KOPT-K1 (cell line): ENCODE results near the gene CFL1.
A peak's percentile ranks its signal among the peaks of the same experiment; 100 is the strongest.

Source experiments
- H3K27ac ChIP-seq: fragments of 200-600 bp; sonication (generic); 2 replicates; pipeline ENCODE4 v1.5.1; 2016; ENCODE audit warnings: antibody characterized with exemption, mild to moderate bottlenecking, low read depth, low read length; ENCODE audit not compliant: poor library complexity, severe bottlenecking
- H3K36me3 ChIP-seq: fragments of 200-600 bp; sonication (generic); 2 replicates; pipeline ENCODE4 v1.5.1; 2017; ENCODE audit warnings: antibody characterized with exemption, mild to moderate bottlenecking, low read length, moderate library complexity; ENCODE audit not compliant: insufficient read depth
- H3K9me3 ChIP-seq: fragments of 200-600 bp; sonication (generic); 2 replicates; pipeline ENCODE4 v1.5.1; 2017; ENCODE audit warnings: antibody characterized with exemption, low read length, mild to moderate bottlenecking; ENCODE audit not compliant: insufficient read depth, poor library complexity, severe bottlenecking

Gene CFL1

GRCh38 chr11:65882120-65883057 is 24.4 kb upstream of the CFL1 start:
- Histone ChIP-seq H3K27ac (no peak overlapping the region), H3K9me3 (no peaks in the 10 kb centered on the region), H3K36me3 (peaks cover 56% of the 10 kb centered on the region)

GRCh38 chr11:65880844-65881421 is 23.0 kb upstream of the CFL1 start:
- peak overlapping the region; percentile 51 for H3K27ac ChIP-seq
- peaks cover 45% of the 10 kb centered on the region for H3K36me3 ChIP-seq
- H3K9me3 ChIP-seq: no peaks in the 10 kb centered on the region

GRCh38 chr11:65880027-65880426 is 22.0 kb upstream of the CFL1 start:
- H3K27ac ChIP-seq: peak overlapping the region; percentile 51
- H3K9me3 ChIP-seq: no peaks in the 10 kb centered on the region
- H3K36me3 ChIP-seq: peaks cover 36% of the 10 kb centered on the region

- H3K9me3 ChIP-seq: no peaks in the 10 kb centered on the region
- peaks cover 32% of the 10 kb centered on the region for H3K36me3 ChIP-seq
- peak within 1 kb of the TSS; percentile 51 for H3K27ac ChIP-seq
These were observed 21.6 kb upstream of the CFL1 start, which contains the start of gene CTSW for GRCh38 chr11:65879617-65880016. Gene CTSW, plus strand, starts transcription at chr11:65879837. Its CDS starts 18 bp downstream, at chr11:65879855.

- H3K27ac ChIP-seq: peak overlapping the region; percentile 62
- no peaks in the 10 kb centered on the region for H3K9me3 ChIP-seq
These were observed 15.6 kb upstream of the CFL1 start for GRCh38 chr11:65873318-65874156.

GRCh38 chr11:65872586-65873317 is 14.8 kb upstream of the CFL1 start, which contains the start of gene EFEMP2:
Gene EFEMP2, minus strand, starts transcription at chr11:65872800. Its CDS starts 446 bp downstream, at chr11:65872354.
- H3K9me3 ChIP-seq: no peaks in the 10 kb centered on the region
- H3K36me3 ChIP-seq: no peaks in the 10 kb centered on the region
- H3K27ac ChIP-seq: peak within 1 kb of the TSS; percentile 62

More at GRCh38 chr11:65873318-65874156, 15.6 kb upstream of the CFL1 start:
- H3K36me3 ChIP-seq: no peaks in the 10 kb centered on the region

- H3K27ac ChIP-seq: no peak overlapping the region
- H3K36me3 ChIP-seq: peaks cover 6% of the 10 kb centered on the region; the same call in 1 of the 2 replicates
- H3K9me3 ChIP-seq: no peaks in the 10 kb centered on the region
These were observed 14.0 kb upstream of the CFL1 start for GRCh38 chr11:65871811-65872548.

- H3K27ac ChIP-seq: no peak overlapping the region
These were observed 13.0 kb upstream of the CFL1 start for GRCh38 chr11:65870706-65871681.

GRCh38 chr11:65870307-65870658 is 12.3 kb upstream of the CFL1 start:
- Histone ChIP-seq H3K36me3 (peaks cover 23% of the 10 kb centered on the region), H3K9me3 (no peaks in the 10 kb centered on the region), H3K27ac (no peak overlapping the region)

More at GRCh38 chr11:65870706-65871681, 13.0 kb upstream of the CFL1 start:
- peaks cover 16% of the 10 kb centered on the region for H3K36me3 ChIP-seq
- no peaks in the 10 kb centered on the region for H3K9me3 ChIP-seq

GRCh38 chr11:65869643-65870306 is 11.8 kb upstream of the CFL1 start:
- H3K36me3 ChIP-seq: peaks cover 28% of the 10 kb centered on the region
- H3K9me3 ChIP-seq: no peaks in the 10 kb centered on the region
- no peak overlapping the region for H3K27ac ChIP-seq

GRCh38 chr11:65868907-65869306 is 10.9 kb upstream of the CFL1 start:
- Histone ChIP-seq H3K27ac (no peak overlapping the region), H3K9me3 (no peaks in the 10 kb centered on the region), H3K36me3 (peaks cover 37% of the 10 kb centered on the region)

GRCh38 chr11:65868076-65868667 is 10.2 kb upstream of the CFL1 start:
- Histone ChIP-seq H3K27ac (no peak overlapping the region), H3K36me3 (peaks cover 44% of the 10 kb centered on the region), H3K9me3 (no peaks in the 10 kb centered on the region)
